Activated naive CD4-positive, alpha-beta T cell treated with anti-CD3 and anti-CD28 coated beads, Interleukin-2, amount 50 U/mL, for 24 hours (primary cell): Measurements from ENCODE around the gene PODXL2.

ENCODE experiments used
- H3K27ac Mint-ChIP-seq: one replicate; pipeline ENCODE4 v1.8.0; 2021; ENCODE audit warnings: mild to moderate bottlenecking, mixed read lengths
- H3K27me3 Mint-ChIP-seq: one replicate; pipeline ENCODE4 v1.8.0; 2021; ENCODE audit warnings: mixed read lengths
- H3K36me3 Mint-ChIP-seq: one replicate; pipeline ENCODE4 v1.8.0; 2021; ENCODE audit warnings: mixed read lengths
- H3K4me1 Mint-ChIP-seq: one replicate; pipeline ENCODE4 v1.8.0; 2021; ENCODE audit warnings: mixed read lengths
- H3K4me3 Mint-ChIP-seq: one replicate; pipeline ENCODE4 v1.8.0; 2021; ENCODE audit warnings: mild to moderate bottlenecking, mixed read lengths
- H3K9me3 Mint-ChIP-seq: one replicate; pipeline ENCODE4 v1.8.0; 2021; ENCODE audit warnings: mixed read lengths

The PODXL2 gene

DNA sequence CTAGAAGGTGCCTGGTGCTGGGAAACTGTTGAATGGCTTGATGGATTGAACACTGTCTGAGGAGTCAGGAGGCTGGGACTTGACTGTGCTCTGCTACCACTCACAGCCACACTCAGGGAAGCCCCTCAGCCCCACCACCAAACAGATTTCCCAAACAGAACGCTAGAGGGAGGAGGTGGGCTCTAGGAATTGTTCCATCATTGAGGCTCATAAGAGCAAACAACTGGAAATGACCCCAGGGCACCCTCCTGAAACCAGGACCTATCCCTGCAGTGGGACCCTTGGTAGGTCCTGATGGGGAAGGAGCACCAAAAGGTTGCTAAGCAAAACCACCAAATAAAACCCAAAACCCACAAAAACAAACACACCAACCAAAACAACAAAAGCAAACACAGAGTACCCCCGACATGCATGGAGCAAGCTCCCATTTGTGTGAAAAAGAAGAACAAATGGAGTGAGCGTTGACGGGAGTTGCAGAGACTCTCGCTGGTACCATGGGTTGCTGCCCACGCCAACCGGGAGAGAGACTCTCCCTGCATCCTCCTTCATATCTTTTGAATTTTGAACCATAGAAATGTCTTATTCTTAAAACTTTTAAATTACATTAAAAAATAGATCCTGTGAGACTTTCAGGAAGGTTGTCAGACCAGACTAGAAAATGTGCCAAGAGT is 89.4 kb downstream of the PODXL2 start:
- Mint-ChIP-seq H3K36me3 (no peaks in the 10 kb centered on the region), H3K9me3 (no peaks in the 10 kb centered on the region), H3K4me1 (no peaks in the 10 kb centered on the region), H3K27me3 (peaks cover 2% of the 10 kb centered on the region), H3K4me3 (no peak overlapping the region), H3K27ac (no peak overlapping the region)

DNA sequence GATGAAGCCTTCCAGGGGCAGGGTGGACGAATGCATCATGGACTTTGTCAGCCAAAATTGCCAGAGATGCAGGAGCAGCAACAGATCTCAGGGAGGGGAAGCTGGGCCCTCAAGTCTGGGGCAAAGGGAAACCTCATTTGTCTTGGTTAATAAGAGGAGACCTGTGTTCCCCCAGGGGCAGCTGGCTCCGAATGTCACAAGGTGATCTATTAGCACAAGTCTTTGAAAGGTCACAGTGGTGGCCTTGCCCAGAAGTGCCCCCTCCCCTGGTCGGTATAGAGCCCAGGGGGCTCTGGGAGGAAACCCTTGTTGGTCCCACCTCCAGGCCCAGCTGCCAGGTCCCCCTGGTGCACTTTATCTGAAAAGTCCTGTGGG is 89.9 kb downstream of the PODXL2 start:
- no peak overlapping the region for H3K27ac Mint-ChIP-seq
- peaks cover 3% of the 10 kb centered on the region for H3K27me3 Mint-ChIP-seq
- H3K9me3 Mint-ChIP-seq = no peaks in the 10 kb centered on the region
- no peak overlapping the region for H3K4me3 Mint-ChIP-seq
- no peaks in the 10 kb centered on the region for H3K36me3 Mint-ChIP-seq
- H3K4me1 Mint-ChIP-seq = no peaks in the 10 kb centered on the region

DNA sequence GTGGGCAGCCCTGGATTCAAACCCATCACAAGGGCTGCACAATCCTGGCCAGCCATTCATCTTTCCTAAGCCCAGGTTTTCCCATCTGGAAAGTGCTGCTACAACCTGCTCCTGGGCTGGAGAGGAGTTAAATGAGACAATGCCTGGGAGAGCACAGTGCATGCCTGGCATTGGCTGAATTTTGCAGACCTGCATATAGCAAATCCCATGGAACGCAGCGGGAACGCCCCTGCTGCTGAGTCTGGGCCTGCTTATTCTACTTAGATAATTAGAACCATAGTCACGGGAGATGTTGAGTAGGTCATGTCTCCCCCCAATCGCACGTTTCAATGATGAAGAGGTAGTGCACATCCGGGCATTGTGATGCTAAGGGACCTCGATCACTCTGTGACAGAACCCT is 90.4 kb downstream of the PODXL2 start:
- Mint-ChIP-seq H3K4me1 (no peaks in the 10 kb centered on the region), H3K27me3 (peaks cover 7% of the 10 kb centered on the region), H3K4me3 (no peak overlapping the region), H3K27ac (no peak overlapping the region), H3K36me3 (no peaks in the 10 kb centered on the region), H3K9me3 (no peaks in the 10 kb centered on the region)

DNA sequence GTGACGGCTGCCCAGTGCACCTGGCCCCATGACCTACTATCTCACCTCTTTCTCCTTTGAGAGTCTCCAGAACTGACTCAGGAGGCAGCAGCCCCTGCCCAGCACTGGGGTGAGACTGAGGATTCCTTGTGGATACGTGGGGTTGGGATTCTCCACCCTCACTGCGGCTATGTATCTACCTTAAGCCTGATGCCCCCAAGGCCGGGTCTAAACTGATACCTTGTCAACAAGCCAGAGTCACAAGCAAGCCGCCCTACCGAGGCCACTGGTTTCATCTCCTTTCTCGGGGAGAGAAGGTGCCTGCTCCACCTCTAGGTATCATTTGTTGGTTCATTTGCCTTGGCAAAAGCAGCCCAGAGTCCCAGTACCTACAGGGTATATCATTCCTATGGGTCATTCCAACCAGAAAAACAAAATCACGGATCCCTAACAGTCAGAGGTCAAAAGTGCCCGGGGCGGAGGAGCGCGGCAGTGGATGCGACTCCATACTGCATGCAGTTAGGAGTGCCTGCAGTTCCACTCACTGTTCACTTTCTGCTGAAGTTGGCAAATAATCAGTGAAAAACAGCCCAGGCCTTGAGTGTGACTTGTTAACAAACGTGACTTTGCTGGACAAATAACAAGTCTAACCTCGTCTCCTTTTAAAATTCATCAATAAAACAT is 91.3 kb downstream of the PODXL2 start:
- Mint-ChIP-seq H3K36me3 (no peaks in the 10 kb centered on the region), H3K27ac (no peak overlapping the region), H3K4me3 (no peak overlapping the region), H3K27me3 (peaks cover 14% of the 10 kb centered on the region), H3K4me1 (no peaks in the 10 kb centered on the region), H3K9me3 (no peaks in the 10 kb centered on the region)

DNA sequence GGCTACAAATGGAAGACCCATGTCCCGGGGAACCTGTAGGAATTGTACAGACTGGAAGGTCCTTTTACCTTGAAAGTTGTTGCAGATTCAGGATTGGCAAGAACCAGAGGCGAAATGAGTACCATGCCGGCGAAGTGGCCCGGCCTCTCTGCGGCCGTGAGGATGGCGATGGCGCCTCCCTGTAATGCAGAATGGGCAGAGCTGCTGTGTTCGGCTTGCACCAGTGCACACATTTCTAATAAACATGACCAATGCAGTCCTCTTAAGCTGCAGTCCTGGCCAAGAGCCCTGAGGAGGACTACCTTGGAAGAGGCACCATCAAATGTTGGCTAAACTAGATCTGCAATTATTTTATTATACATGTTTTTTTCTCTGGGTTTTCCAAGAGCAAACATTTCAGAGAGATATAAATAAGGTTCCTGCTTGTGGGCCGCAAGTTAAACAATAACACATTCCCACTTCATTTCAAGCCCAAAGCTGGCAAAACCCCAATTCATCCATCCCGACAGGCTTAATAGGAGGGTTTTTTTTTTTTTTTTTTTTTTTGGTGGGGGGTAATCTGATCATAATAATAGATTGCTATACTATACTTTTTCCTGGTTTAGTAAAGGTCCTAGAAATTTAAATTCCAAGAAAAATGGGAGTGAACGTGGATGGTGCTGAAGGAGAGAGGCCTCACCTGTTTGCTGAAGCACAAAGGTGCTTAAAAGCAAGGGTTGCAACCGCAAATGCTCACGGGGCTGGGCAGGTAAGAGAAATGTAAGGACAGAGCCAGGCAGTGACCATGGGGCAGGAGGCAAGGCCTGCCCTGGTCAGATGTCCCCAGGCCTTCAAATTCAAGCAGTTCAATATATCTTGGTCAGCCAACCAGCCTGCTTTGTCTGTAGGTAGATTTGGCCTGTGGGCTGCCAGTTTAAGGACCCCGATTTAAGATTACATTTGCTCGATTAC is 92.3 kb downstream of the PODXL2 start:
- Mint-ChIP-seq H3K4me3 (no peak overlapping the region), H3K4me1 (no peaks in the 10 kb centered on the region), H3K27ac (no peak overlapping the region), H3K9me3 (no peaks in the 10 kb centered on the region), H3K36me3 (no peaks in the 10 kb centered on the region), H3K27me3 (peaks cover 14% of the 10 kb centered on the region)

DNA sequence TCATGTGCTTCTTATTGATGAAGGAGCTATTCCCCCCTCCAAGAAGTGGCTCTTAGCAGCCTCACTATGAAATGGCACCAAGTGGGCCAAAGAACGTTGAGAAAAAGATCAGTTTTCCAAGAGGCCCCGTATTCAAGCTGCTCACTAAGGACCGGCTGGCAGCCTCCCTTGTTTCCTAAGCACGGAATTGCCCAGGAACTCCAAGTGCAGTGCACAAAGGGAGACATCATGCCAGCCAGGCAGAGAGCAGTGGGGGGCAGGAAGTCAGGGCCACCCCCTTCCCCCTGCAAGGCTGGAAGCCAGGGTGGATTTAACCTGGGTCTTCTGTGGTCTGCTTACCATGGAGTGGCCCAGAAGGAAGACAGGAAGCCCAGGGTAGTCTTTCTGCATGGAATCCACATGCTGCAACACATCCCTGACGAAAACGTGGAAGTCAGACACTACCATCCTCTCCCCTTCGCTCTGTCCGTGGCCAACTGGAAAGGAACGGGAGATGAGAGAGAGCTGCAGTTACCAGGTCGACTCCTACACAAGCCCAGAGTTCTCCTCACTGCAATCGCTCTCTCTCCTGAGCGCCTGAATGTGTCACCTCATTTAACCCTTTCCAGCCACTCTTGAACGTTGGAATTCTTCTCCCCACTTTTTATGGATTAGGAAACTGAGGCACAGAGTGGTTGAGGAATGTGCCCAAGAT is 93.3 kb downstream of the PODXL2 start:
- no peaks in the 10 kb centered on the region for H3K4me1 Mint-ChIP-seq
- no peaks in the 10 kb centered on the region for H3K9me3 Mint-ChIP-seq
- H3K36me3 Mint-ChIP-seq = no peaks in the 10 kb centered on the region
- no peak overlapping the region for H3K4me3 Mint-ChIP-seq
- H3K27ac Mint-ChIP-seq = no peak overlapping the region
- peaks cover 14% of the 10 kb centered on the region for H3K27me3 Mint-ChIP-seq
